HG03139 (cell line): ENCODE measurements around the gene JAM2.
"Not testable (repeated sequence)": the region's sequence is repeated elsewhere in the genome, so short reads cannot be mapped to it uniquely, and the experiment has no call there.

Experiments
- ATAC-seq: cut with Tn5 transposase; IDR thresholded peaks from one replicate; pipeline ENCODE4 v1.9.1; 2021; ENCODE audit not compliant: unreplicated experiment

JAM2 gene

DNA sequence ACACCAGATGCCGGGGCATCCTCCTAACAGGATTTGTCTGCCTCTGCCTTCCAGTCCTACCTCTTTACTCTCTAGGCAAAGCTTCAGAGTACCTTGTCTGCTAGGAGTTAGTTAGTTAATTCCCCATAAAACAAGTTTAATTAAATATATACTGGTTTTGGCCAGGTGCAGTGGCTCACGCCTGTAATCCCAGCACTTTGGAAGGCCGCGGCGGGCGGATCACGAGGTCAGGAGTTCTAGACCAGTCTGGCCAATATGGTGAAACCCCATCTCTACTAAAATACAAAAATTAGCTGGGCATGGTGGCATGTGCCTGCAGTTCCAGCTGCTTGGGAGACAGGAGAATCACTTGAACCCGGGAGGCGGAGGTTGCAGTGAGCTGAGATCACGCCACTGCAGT is 75.0 kb downstream of the JAM2 start:
- ATAC-seq = not testable (repeated sequence)

GRCh38 chr21:25717491-25718147 is 78.6 kb downstream of the JAM2 start:
- ATAC-seq = no peak

GRCh38 chr21:25721987-25722386 is 82.9 kb downstream of the JAM2 start:
- no peak for ATAC-seq

DNA sequence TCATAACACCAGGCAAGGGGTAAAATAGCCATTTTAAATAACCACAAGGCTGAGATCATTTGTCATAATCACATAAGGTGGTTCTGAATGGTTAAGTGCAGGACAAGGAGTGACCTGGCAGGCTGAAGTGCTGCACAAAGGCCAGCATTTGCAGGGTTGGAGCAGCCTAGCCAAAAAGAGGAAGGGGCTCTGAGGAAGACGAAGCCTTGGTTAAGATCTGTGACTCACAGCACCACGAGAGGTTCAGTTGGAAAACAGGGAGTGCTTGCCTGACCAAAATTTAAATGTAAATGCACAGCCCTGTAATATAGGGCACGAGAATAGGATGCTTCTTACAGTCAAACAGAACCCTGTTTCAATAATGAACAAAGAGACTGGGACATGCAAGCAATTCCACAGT is 83.6 kb downstream of the JAM2 start:
- ATAC-seq = no peak

DNA sequence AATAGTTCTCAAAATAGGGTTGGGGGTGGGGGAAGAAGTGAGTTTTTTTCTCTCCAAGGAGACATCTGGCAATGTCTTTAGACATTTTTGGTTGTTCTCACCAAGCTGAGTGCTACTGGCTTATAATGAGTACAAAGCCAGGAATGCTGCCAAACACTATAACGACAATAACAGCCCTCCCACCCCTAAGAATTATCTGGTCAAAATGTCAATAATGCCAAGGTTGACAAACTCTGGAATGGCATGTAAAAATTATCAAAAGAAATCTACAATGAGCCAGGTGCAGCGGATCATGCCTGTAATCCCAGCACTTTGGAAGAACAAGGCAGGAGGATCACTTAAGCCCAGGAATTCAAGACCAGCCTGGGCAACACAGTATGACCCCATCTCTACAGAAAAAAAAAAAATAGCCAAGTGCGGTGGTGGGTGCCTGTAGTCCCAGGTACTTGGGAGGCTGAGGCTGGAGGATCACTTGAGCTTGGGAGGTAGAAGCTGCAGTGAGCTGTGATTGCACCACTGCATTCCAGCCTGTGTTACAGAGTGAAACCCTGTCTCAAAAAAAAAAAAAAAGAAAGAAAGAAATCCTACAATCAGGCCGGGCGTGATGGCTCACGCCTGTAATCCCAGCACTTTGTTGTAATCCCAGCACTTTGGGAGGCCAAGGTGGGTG is 93.2 kb downstream of the JAM2 start:
- ATAC-seq = no peak

GRCh38 chr21:25733859-25734653 is 95.0 kb downstream of the JAM2 start:
- peak; percentile 2 for ATAC-seq

GRCh38 chr21:25734654-25734903 is 95.5 kb downstream of the JAM2 start:
- ATAC-seq = no peak

DNA sequence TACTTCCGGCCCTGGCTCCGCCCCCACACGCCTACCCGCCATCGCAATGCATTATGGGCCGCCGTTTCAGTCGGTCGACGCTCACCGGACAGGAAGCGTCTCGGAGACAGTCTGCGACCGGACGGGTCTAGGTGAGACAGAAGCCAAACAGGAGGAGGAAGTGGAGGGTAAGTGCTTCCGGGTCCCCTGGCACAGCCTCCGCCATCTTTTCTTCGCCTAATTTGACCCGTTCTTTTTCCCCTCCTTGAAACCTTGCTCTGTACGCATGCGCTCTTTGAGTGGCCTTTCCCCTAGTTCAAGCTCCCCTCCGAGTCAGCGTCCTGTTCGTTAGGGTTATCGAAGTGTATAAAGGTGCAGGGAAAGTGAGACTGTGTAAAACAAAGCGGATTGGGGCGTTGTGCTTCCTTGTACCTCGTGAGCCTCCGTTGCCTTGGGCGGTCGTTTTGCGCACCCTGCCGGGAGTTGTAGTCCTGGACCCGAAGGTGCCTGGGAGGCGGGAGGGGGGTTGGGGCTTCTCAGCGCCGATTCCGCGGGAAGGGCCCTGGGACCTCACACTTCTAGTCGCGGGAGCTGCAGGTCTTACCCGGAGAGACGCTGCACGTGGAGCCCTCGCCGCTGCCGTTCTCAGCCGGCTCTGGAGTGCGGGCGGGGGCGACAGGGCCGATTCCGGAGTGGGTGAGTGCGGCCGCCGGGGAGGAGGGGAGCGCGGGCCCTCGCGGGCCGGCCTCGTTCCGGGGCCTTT is 96.0 kb downstream of the JAM2 start, which contains the start of the genes ATP5PF and GABPA:
ATP5PF (minus strand) TSS at position 1 of the 742 bp plus-strand sequence. CDS start 5,110 bp downstream, outside the sequence.
GABPA (plus strand) TSS at position 69 of the 742 bp plus-strand sequence. CDS start 6,627 bp downstream, outside the sequence.
- peak; percentile 86 for ATAC-seq

DNA sequence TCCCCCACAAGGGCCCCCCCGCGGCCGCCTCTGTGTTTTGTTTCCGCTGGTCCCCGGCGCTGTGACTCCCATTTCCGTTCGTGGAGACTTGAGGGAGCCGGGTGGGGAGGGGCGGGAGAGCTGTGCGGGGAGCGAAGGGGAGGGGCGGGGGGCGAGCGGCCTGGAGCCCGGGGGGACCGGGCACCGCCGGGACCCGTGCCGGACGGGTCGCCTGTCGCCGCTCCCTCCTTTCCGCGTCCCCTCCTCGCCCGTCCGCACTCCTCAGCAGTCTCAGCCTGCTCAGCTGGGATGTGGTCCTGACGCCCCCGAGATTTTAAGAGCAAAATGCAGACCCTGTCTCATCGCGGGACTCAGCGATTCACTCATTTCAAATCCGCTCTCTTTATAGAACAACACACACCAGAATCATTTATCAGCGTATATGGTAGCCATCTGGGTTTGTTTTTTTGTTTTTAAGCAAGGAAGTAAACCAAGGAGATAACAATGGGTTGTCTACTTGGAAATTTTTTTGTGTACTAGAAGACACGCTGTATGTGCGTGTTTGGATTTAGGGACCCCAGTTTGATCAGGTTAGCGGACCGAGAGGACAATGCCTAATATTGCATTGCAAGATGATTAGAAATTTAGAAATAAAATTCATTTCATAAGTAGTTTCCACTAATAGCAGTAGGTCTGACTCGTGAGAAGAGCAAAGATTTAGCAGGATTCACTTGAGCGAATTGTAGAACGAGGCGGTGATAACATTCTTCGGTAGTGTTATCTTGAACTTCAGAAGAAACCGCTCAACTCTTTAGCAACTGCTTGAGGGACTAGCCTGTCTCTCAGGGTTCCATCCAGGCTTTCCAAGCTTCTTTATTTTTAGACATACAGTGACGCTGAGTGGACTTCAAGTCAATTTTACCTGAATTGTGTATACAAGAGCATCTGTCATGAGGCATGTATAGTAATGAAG is 96.9 kb downstream of the JAM2 start:
- ATAC-seq = peak; percentile 34

DNA sequence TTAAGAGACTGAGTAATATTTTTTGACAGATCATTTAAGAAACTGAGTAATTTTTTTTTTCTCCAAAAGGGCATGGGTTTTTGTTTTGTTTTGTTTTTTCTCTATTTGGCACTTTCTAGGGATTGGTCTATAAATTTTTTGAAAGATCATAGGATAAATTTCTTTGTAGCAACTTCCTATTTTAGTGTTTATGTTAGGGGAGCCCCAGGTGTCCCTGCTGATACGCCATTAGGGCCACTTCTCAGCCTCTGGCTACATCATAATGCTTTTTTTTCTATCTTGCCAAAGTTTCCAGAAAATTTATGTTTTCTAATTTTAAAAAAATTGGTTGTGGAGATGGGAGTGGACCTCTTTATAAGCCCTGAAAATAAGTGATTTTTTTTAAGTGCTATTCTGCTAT is 98.4 kb downstream of the JAM2 start:
- ATAC-seq = no peak

GRCh38 chr21:25742900-25743299 is 103.8 kb downstream of the JAM2 start:
- no peak for ATAC-seq

DNA sequence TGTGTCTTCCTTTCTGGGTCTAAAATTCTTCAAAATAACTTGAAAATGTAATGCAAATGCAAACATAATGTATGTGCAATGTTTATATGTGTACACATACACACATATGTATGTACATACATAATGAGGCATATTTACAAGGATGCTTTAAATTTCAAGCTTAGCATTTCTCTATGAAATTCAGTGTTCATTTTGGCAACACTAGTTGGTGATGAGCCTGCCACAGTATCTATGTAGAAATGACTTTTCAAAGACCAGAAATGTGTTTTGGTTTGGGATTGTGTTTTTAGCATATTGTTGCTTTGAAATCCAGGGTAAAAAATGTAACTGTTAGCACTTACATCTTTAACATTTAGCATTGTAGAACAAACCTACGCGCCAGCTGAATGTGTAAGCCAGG is 105.8 kb downstream of the JAM2 start:
- ATAC-seq = no peak

- ATAC-seq = no peak
Measured at GRCh38 chr21:25750085-25750484, 111.0 kb downstream of the JAM2 start.

GRCh38 chr21:25752416-25752815 is 113.4 kb downstream of the JAM2 start:
- no peak for ATAC-seq

DNA sequence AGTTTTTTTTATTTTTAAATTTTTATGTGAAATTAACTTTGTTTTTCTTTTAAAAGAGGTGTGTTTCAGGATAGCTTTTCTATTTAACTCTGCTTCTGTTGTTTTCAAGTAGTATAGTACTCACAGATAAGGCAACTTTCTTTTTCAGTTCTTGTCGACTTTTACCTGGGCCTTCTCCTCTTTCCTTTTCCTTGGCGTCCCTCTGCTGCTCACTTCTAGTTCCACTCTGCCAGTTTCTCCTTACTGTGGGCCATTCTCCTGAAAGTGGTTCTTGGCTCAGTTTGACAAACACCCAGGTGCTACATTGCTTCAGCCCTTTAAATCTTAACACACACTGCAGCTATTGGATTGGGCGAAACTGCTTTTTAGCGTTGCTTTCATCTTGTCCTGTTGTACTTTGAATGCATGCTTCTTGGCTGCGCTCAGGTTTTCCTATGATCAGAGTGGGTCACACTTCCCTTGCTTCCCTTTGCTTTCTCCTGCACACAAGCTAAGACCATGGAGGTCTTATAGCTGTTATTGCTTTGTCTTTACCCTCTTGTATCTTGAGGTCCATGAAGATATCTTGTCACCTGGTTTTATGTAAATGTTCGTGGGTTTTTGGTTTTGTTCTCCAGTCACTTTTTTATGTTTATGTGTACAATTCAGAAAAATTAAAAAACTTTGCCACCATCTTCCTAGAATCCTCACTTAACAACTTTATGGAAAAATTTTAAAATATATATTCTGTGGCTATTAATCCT is 117.3 kb downstream of the JAM2 start:
- ATAC-seq = no peak

- ATAC-seq = no peak
Measured at GRCh38 chr21:25757531-25757930, 118.5 kb downstream of the JAM2 start.

DNA sequence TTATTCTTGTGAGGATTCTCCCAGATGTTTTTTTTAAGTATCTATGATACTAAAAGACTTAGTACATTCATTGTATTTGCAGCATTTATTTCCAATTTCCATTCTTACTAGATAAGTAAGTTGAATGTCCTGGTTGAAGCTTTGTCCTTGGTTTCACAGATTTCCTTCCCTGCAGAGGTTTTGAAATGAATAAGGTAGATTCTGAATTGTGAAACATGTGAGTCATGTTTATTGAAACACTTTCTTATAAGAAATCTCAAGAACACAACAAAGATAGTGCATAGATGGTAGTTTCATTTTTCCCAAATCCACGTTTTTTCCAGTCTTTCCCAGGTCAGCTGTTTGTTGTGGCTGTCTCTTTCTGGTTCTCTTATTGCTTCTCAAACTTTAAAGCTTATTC is 120.5 kb downstream of the JAM2 start:
- ATAC-seq = no peak

DNA sequence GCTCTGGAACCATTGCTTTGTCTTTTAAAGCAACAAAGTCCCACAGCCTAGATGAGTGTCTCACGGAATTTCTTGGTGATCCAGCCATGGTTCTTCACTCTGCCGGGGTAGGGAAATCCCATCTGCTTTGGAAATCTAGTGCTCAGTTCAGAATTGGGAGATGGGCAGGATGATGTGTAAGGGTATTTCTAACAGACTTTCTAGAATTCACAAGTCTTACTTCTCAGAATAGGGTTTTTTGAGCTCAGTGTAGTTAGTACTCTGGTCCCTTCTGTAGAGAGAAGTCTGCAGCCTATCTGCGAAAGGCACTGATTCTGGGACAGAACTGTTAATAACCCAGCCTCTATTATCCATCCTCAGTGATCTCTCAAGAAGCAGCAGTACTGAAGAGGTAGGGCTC is 121.0 kb downstream of the JAM2 start:
- ATAC-seq = no peak

DNA sequence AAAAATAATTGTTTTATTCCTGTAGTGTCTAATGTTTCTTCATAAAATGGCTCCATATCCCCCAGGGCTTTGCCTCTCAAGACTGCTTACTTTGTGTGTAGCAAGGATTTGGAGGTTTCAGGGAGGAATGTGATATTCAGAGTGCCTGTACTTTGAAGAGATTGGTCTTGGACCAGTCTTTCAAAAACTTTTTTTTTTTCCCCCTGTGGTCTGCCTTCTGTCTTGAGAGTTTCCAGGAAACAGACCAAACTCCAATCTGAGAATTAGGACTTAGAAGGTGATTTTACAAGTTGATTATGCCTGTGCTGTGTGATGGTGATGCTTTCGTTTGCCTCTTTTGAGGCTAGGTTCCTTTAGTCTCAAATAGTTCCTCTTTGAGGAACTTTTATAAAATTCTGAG is 121.6 kb downstream of the JAM2 start:
- no peak for ATAC-seq

DNA sequence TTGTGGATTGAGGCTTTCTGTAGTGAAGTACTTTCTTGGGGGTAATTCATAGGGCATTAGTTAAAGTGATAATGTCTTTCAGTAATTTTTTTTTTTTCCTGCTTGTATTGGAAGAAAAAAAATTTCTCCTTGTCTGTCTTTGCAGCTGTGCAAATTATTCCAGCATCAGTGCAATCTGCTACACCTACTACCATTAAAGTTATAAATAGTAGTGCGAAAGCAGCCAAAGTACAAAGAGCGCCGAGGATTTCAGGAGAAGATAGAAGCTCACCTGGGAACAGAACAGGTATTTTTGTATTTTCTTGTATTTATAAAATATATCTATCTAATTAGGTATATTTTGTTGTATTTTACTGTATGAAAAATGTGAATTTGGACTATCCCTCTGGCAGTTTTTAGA is 125.0 kb downstream of the JAM2 start:
- no peak for ATAC-seq
